Coronary artery (tissue), 2 donors: ENCODE results near the gene ZNF541.

ENCODE experiments used
- DNase-seq: peaks from one replicate; pipeline ENCODE4 v3.0.0-alpha.2; 2017; ENCODE audit warnings: low spot score
- H3K27ac ChIP-seq, 2 donors: fragments of 200-600 bp; sonication (generic); one replicate each; pipeline ENCODE4 v1.5.1; 2016 to 2019
- H3K4me3 ChIP-seq: fragments of 200-600 bp; sonication (generic); 2 replicates; pipeline ENCODE4 v1.5.1; 2016; ENCODE audit warnings: mild to moderate bottlenecking, moderate library complexity
- TF ChIP-seq, protein P1 (sequence below): fragments of 200-600 bp; sonication (generic); IDR thresholded peaks from one replicate; pipeline ENCODE4 v1.5.1; 2019; ENCODE audit warnings: antibody characterized with exemption

The ZNF541 gene

DNA sequence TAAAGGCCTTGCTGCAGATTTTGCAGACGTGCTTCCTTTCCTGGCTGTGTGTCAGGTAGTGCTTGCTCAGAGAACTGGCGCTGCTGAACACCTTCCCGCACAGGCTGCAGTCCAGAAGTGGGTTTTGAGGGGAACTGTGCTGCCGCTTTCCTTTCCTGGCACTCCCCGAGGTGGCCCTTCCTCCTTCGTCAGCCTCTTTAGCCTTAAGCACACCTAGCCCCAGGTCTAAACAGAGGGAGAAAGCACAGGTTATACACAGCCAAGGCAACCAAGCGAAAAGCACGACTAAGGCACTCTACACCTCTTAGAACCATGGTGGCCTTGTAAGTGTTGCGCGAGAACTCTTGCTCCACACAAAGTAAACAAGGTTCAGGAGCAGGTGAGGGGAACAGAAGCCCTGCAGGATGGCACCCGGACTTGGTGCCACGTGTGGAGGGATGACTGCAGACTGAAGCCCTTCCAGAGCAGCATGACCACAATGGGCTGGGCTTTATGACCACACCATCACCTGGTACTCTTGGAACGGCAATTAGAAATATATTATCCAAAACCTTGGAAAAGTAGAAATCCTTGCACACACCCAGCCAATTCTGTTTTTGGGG lies 23.6 kb downstream of the ZNF541 start:
- no peak for DNase-seq

DNA sequence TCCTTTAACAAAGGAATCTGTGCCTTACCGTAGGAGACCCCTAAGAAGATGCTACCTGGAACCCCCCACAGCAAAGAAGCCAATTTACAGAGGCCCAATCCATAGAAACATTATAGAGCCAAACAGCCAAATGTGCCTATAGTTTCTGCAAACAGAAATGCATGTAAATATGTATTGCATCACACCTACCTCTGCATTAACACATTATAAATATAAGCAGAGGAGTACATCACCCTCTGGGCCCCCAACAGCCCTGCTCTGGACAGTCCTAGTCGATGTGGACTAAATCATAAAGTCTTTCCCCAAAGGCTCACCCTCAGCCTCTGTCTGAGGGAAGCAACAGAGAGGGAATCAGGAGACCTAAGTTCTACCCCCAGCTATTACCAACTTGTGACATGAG lies 25.7 kb downstream of the ZNF541 start:
- TF ChIP-seq, protein P1, sequence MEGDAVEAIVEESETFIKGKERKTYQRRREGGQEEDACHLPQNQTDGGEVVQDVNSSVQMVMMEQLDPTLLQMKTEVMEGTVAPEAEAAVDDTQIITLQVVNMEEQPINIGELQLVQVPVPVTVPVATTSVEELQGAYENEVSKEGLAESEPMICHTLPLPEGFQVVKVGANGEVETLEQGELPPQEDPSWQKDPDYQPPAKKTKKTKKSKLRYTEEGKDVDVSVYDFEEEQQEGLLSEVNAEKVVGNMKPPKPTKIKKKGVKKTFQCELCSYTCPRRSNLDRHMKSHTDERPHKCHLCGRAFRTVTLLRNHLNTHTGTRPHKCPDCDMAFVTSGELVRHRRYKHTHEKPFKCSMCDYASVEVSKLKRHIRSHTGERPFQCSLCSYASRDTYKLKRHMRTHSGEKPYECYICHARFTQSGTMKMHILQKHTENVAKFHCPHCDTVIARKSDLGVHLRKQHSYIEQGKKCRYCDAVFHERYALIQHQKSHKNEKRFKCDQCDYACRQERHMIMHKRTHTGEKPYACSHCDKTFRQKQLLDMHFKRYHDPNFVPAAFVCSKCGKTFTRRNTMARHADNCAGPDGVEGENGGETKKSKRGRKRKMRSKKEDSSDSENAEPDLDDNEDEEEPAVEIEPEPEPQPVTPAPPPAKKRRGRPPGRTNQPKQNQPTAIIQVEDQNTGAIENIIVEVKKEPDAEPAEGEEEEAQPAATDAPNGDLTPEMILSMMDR = no peak
- no peak for DNase-seq
- Histone ChIP-seq H3K4me3 (no peak overlapping the region), H3K27ac (no peak overlapping the region)

More for the DNA sequence above, 23.6 kb downstream of the ZNF541 start:
- TF ChIP-seq, protein P1 = no peak
- Histone ChIP-seq H3K4me3 (no peak overlapping the region), H3K27ac (no peak overlapping the region)

DNA sequence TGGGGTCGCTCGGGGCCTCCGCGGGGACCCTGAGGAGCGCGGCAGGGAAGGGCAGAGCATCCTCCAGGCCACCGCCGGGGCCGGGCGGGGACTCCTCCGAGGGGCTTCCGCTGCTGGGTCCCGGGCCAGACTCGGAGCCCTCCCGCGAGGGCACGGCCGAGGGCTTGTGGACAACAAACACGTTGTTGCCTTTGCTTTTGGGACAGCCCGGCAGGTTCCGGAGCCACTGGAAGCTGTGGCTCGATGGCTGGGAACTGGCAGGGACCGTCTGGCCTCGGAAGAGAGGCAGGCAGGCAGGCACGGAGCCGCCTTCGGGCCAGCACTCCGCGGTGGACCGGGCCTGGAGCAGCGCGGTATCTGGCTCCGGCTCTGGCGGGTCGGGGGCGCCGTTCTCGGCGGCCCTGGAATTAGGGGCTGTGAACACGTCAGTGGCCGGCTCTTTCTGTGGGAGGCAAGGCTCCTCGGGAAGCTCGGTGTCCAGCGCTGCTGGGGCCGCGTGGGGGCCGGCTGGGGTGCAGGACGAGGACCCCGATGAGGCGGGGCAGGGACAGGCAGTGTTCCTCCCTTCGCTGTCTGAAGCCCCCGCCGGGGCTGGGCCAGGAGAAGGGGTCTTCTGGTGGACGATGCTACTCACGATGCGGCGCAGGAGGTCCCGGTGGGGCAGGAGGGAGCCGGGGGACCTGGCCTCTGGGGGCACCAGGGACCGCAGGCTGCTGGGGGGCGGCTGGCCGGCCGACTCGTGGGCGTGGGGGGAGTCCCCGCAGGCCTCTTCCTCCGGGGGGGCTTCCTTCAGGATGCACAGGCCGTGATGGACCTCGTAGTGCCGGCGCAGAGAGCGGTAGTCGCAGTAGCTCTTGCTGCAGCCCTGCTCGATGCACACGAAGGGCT lies 27.6 kb downstream of the ZNF541 start:
- peak overlapping the region; percentile 54 for H3K4me3 ChIP-seq
- TF ChIP-seq, protein P1 = no peak
- no peak overlapping the region for H3K27ac ChIP-seq
- DNase-seq = no peak

DNA sequence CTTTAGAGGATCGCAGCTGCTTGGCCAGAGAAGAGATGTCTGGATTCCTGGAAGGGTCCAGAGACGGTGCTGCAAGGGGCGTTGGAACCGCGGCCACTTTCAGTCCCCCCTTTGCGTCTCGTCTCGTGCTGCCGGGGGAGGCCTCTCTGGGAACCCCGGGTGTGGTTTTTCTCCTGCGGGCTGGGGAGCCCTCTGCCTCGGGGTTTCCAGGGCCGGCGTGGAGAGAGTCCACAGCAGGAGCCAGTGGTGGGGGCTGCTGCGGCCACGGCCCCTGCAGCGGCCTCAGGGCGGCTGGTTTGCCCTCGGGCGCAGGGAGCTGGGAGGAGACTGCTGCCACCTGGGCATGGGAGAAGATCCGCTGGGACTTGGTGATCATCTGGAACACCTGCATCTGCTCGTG lies 28.5 kb downstream of the ZNF541 start:
- Histone ChIP-seq H3K4me3 (no peak overlapping the region), H3K27ac (no peak overlapping the region)
- no peak for DNase-seq
- TF ChIP-seq, protein P1 = no peak

DNA sequence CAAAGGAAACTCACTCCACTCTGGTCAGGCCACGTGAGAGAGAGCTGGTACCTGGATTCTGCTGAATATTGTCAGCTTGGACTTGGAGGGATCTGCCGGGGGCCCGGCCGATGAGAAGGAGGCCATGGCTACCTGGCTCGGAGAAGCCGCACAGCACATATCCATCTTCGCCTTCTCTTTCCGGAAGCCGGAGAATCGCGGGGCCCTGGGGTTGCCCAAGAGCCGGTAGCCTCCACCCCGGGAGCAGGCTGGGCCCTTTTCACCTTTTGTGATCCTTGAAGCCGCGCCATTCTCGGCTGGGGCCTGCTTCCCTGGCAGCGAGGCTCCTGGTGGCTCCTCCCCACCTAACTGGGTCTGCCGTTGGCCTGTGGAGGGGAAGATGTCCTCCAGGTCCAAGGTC lies 28.9 kb downstream of the ZNF541 start:
- TF ChIP-seq, protein P1 = no peak
- no peak for DNase-seq
- Histone ChIP-seq H3K27ac (no peak overlapping the region), H3K4me3 (no peak overlapping the region)

DNA sequence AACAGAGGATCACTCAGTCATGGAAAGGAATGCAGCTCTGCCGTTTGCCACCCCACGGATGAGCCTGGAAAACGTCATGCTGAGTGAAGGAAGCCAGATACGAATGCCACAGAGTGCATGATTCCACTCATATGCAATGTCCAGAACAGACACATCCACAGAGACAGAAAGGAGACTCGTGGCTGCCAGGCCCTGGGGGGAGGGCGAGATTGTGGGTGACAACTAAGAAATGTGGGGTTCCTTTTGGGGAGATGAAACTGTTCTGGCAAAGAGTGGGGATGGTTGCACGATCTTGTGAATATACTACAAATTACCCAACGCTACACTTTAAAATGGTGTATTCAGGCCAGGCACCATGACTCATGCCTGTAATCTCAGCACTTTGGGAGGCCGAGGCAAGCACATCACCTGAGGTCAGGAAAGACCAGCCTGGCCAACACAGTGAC lies 30.9 kb downstream of the ZNF541 start:
- H3K27ac ChIP-seq = no peak overlapping the region
- DNase-seq = no peak

More for the DNA sequence above, 30.9 kb downstream of the ZNF541 start:
- no peak overlapping the region for H3K4me3 ChIP-seq
- TF ChIP-seq, protein P1 = no peak
